Measurements from ENCODE around the gene TUBGCP2.

Gene TUBGCP2

DNA sequence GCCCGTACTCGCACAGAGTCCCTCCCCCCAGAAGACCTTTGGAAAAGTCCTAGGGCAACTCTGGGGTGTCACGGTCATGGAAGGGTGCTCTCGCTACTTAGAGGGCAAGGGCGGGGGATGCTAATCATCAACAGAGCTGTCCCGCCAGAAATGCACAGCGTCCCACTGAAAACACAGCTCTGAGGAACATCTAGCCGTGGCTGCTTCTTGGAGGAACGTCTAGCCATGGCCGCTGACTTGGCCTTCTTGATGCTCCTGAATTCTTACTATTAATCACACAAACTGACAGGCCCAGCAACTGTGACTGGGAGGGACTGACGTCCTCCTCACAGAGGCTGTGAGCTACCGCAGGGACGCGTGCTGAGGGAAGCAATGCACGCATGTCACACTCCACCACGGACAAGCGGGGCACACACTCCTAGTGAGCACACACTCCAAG lies 1.7 kb downstream of the TUBGCP2 start:
- no peak for DNase-seq (ENCODE audit: low read depth in 4 of 4, low spot score in 1 of 4)

DNA sequence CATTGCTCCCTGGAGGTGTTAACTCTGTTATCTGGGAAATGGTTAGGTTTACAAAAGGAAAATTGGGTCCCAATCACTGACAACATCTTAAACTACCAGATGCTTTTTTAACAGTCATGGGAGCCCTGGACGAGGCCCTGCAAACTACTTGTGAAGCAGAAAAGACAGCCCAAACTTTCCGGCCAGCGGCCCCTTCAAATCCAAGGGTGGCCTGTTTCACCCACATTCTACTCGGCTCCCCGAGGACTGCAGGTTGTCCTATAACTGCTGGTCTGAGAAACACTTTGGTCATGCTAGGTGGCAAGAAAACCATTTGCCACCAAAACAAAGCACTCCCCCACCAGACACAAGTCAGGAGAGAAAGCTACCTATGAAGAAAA lies 2.6 kb downstream of the TUBGCP2 start:
- DNase-seq (ENCODE audit: low read depth in 4 of 4, low spot score in 1 of 4), result no peak

- no peak for DNase-seq (ENCODE audit: low read depth in 4 of 4, low spot score in 1 of 4)
Measured at GRCh38 chr10:133303206-133303605, 5.5 kb downstream of the TUBGCP2 start.

DNA sequence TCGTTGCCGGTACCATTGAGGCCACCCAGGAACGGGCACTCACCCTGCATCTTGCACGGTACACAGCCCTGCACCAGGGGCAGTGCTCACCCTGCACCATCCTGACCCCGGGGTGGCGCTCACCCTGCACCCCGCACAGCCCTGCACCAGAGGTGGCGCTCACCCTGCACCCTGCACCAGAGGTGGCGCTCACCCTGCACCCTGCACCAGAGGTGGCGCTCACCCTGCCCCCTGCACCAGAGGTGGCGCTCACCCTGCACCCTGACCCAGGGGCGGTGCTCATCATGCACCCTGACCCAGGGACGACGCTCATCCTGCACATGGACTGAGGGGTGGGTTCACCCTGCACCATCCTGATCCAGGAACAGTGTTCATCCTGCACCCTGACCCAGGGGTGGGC lies 6.4 kb downstream of the TUBGCP2 start:
- no peak for DNase-seq (ENCODE audit: low read depth in 4 of 4, low spot score in 1 of 4)

DNA sequence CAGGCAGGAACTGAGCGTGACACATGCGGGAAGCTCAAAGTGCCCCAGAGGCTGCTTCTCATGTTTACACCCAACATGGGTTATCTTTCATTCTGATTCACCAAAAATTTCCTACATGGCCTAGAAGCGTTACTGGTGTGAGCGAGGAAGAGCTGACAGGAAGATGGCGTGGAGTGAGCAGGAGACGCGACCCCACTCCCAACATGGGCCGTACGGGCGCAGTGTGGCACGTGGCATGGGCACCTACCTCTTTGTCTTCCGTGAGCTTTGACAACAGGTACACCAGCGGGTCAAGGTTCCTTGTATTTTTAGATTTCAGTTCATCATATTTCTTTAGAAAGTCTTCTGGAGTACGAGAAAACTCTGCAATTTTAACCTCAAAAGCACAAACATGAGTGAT lies 8.9 kb downstream of the TUBGCP2 start:
- DNase-seq (ENCODE audit: low read depth in 4 of 4, low spot score in 1 of 4), result no peak

GRCh38 chr10:133299224-133299623 lies 9.4 kb downstream of the TUBGCP2 start:
- DNase-seq (ENCODE audit: low read depth in 4 of 4, low spot score in 1 of 4), result no peak

- DNase-seq (ENCODE audit: low read depth in 4 of 4, low spot score in 1 of 4), result no peak
Measured at GRCh38 chr10:133298466-133298865, 10.2 kb downstream of the TUBGCP2 start.

DNA sequence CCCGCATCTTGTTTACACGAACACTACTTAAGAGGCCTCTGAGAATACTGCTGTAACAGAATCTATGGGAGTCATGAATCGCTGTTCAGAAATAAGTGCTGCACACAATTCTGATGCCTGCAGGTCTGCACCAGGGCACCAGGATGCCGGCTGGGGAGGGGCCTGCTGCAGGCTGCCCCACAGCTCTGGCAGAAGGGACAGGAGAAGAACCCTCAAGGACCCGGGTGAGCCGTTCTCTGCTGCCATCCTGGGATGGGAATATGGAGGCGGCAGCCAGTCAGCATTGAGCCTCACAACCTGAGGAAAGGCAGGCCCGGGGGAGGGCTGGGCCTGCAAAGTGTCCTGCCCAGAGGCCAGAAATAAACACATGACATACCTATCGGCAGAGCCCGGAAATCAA lies 11.2 kb downstream of the TUBGCP2 start:
- DNase-seq (ENCODE audit: low read depth in 4 of 4, low spot score in 1 of 4), result no peak

GRCh38 chr10:133295426-133296320 lies 13.0 kb downstream of the TUBGCP2 start:
- DNase-seq (ENCODE audit: low read depth in 4 of 4, low spot score in 1 of 4), result no peak

GRCh38 chr10:133294189-133294588 lies 14.5 kb downstream of the TUBGCP2 start:
- DNase-seq (ENCODE audit: low read depth in 4 of 4, low spot score in 1 of 4), result no peak

DNA sequence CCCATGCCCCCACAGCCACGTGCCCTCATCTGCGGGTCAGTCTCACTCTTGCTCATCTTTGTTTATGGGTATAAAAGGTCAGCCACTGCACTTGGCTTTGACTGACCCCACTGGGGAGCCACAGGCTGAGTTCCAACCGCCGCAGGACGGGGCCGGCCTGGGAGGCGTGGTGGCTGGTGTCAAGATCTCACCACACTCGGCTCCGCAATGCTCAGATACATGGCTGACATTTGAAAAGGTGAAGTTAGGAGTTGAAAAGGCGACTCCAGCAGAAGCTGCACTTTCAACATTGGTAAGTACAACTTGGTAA lies 14.9 kb downstream of the TUBGCP2 start:
- DNase-seq (ENCODE audit: low read depth in 4 of 4, low spot score in 1 of 4), result no peak

- DNase-seq (ENCODE audit: low read depth in 4 of 4, low spot score in 1 of 4), result no peak
Measured at GRCh38 chr10:133292919-133293809, 15.5 kb downstream of the TUBGCP2 start.

DNA sequence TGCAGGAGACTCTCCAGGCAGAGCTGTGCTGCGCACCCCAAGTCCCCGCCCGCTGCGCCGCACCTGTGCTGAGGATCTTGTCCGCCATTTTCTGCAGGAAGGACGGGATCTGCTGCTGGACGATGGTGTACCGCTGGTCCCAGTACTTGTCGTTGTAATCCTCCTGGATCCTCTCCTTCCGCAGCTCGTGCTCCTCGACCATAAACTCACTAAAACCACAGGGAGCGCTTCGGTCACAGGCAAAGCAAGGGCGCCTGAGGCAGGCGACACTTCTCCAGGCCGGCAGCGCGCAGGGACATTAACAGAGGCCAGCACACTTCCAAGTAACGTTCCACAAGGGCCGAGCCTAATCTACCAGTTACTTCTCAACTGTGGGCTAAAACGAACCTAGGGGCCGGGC lies 18.9 kb downstream of the TUBGCP2 start:
- DNase-seq (ENCODE audit: low read depth in 4 of 4, low spot score in 1 of 4), result no peak

DNA sequence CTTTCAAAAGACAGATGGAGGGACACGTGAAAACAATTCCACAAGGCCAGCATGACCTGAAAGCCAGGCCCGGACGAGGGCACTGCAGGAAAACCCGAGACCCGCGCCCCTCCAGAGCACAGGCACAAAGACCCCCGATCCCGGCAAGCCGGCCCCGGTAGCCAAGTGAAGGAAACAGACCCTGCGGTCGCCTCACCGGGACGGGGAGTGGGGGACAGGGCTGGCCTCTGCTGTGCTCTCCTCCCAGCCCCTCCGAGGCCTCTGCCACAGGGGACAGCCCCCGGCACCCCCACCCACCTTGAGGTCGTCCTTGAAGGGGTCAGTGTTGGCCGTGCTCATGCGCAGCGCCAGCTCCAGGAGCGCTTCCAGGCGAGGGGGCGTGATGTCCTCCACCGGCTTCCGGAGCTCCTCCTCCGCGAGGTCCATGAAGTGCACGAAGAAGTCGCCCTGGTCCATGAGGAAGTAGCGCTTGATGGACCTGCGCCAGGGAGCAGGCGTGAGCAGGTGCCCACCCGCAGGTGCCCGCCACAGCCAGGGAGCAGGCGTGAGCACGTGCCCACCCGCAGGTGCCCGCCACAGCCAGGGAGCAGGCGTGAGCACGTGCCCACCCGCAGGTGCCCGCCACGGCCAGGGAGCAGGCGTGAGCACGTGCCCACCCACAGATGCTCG lies 20.7 kb downstream of the TUBGCP2 start:
- no peak for DNase-seq (ENCODE audit: low read depth in 4 of 4, low spot score in 1 of 4)

GRCh38 chr10:133286366-133286765 lies 22.3 kb downstream of the TUBGCP2 start:
- DNase-seq (ENCODE audit: low read depth in 4 of 4, low spot score in 1 of 4), result no peak

DNA sequence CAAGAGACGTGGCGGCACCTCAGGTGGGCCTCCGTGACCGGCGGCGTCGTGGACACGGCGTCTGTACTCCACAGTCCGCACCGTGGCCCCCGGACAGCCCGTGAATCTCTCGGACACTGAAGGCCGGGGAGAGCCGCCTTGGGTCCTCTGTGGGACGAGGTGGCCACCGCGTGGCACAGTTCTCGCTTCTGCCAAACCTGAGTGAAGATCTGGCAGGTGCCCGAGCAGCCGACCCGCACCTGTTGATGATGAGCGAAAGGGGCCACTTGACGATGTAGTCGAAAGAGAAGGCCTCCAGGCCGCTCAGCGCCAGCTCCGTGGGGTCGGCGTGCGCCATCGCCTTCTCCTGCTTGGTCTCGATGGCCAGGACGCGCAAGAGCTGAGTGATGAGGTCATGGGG lies 23.5 kb downstream of the TUBGCP2 start:
- DNase-seq (ENCODE audit: low read depth in 4 of 4, low spot score in 1 of 4), result no peak

DNA sequence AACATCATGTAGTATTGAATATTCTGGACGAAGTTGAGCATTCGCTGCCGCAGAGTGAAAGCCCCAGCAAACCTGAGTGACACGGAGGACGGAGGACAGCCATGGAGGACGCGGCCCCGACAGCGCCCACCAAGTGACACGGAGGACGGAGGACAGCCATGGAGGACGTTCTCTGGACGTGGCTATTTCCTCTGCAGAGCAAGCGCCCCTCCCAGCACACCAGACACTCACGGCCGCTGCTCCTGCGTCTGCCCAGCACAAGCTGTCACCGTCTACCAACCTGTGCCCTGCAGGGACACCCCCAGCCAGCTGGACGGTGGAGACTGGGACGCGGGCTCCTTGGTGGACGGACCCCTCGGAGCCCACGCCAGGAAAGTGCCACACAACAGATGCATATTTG lies 24.7 kb downstream of the TUBGCP2 start:
- no peak for DNase-seq (ENCODE audit: low read depth in 4 of 4, low spot score in 1 of 4)

DNA sequence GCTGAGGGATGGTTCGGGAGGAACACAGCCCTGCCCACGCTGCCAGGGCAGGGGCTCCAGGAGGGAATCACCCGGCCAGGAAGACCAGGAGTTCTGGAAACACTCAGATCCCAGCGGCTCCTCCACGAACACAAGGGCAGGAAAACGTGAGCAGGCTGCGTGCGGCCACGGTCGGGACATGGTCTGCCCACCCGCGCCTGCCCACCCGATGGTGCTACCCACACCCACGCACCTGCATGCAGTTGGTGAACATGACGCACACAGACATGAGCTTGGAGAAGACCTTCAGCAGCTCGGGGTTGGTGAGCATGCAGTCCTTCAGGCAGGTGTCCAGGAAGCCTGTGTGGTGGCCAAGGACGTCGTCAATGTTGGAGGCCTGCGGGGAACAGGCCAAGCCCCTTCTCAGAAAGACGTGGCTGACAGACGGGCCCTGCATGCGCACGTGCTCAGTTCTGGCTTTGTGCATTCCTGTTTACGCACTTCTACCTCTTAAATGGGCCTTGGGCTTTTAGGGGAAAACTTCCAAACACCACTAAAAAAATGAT lies 25.8 kb downstream of the TUBGCP2 start:
- DNase-seq (ENCODE audit: low read depth in 4 of 4, low spot score in 1 of 4), result no peak

DNA sequence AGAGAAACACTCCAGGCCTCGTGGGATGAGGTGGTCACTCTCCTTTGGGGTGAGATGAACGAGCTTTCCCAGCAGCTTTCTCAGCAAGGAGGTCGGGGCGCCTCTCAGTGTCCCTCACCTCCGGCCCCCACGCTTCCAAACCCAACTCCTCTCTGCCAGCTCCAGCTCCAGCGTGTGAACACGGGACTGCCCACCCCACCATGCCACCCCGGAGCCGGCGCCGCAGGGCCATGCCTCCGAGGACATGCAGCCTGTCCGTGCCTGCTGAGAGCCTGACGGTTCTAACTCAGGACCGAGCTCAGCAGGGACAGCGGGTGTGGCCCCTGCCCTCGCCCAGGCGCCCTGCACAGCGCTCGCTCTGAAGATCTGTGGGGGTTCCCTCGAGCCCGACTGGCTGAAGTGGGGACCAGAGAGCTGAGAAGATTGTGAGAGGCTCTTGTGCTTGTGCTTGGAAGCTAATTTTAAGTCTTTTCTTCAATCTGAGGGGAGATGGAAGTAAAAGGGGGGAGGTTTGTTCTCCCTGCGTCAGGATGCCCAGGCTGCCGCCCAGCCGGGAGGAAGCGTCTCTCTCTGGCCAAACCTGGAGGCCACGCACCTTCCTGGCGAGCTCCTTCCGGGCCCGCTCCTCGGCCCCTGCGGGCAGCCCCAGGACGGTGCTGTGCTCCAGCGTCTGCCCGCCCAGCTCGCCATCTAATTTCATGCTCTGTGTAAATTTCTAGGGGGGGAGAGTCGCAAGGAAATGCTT lies 26.9 kb downstream of the TUBGCP2 start:
- DNase-seq (ENCODE audit: low read depth in 4 of 4, low spot score in 1 of 4), result no peak

- DNase-seq (ENCODE audit: low read depth in 4 of 4, low spot score in 1 of 4), result no peak
Measured at GRCh38 chr10:133281084-133281483, 27.6 kb downstream of the TUBGCP2 start.

All from stimulated activated CD4-positive, alpha-beta T cell treated with anti-CD3 and anti-CD28 coated beads, Interleukin-1b, Interleukin-23, amount 100 ng/mL, for 24 hours (primary cell).